ENCODE data around the gene TMCO4.

The TMCO4 gene

GRCh38 chr1:19744886-19745285 is 54.8 kb downstream of the TMCO4 start:
- no peak for DNase-seq

- DNase-seq: no peak
These were observed 55.4 kb downstream of the TMCO4 start for GRCh38 chr1:19744335-19744743.

- no peak for DNase-seq
These were observed 55.9 kb downstream of the TMCO4 start for GRCh38 chr1:19743793-19744192.

GRCh38 chr1:19743180-19743579 is 56.5 kb downstream of the TMCO4 start:
- DNase-seq: no peak

GRCh38 chr1:19739628-19740027 is 60.1 kb downstream of the TMCO4 start:
- no peak for DNase-seq

GRCh38 chr1:19738669-19739068 is 61.0 kb downstream of the TMCO4 start:
- no peak for DNase-seq

GRCh38 chr1:19738076-19738475 is 61.6 kb downstream of the TMCO4 start:
- no peak for DNase-seq

GRCh38 chr1:19737104-19737825 is 62.5 kb downstream of the TMCO4 start:
- DNase-seq: no peak

- DNase-seq: no peak
These were observed 64.1 kb downstream of the TMCO4 start for GRCh38 chr1:19735440-19736127.

- no peak for DNase-seq
These were observed 65.2 kb downstream of the TMCO4 start for GRCh38 chr1:19734472-19734999.

- no peak for DNase-seq
These were observed 65.7 kb downstream of the TMCO4 start for GRCh38 chr1:19734056-19734455.

GRCh38 chr1:19733615-19734014 is 66.1 kb downstream of the TMCO4 start:
- no peak for DNase-seq

- no peak for DNase-seq
These were observed 68.3 kb downstream of the TMCO4 start for GRCh38 chr1:19731311-19731821.

GRCh38 chr1:19730793-19731192 is 68.9 kb downstream of the TMCO4 start:
- no peak for DNase-seq

GRCh38 chr1:19730232-19730631 is 69.5 kb downstream of the TMCO4 start:
- DNase-seq: no peak

- no peak for DNase-seq
These were observed 71.1 kb downstream of the TMCO4 start for GRCh38 chr1:19728413-19729145.

GRCh38 chr1:19725606-19726005 is 74.1 kb downstream of the TMCO4 start:
- no peak for DNase-seq

GRCh38 chr1:19723874-19724273 is 75.8 kb downstream of the TMCO4 start:
- peak; percentile 79 for DNase-seq

- no peak for DNase-seq
These were observed 78.7 kb downstream of the TMCO4 start for GRCh38 chr1:19720973-19721372.

- DNase-seq: no peak
These were observed 79.5 kb downstream of the TMCO4 start for GRCh38 chr1:19720174-19720573.

GRCh38 chr1:19717467-19717866 is 82.2 kb downstream of the TMCO4 start:
- no peak for DNase-seq

- DNase-seq: peak; percentile 98
These were observed 84.1 kb downstream of the TMCO4 start for GRCh38 chr1:19715334-19716203.
